Fibroblast of mammary gland (primary cell): ENCODE measurements around the gene RPL10.

Source experiments
- DNase-seq: peaks from one replicate; pipeline ENCODE4 v3.0.0-alpha.2; 2010; ENCODE audit warnings: low read depth
- H3K4me3 ChIP-seq: 2 replicates; pipeline ENCODE4 v1.5.1; 2011; ENCODE audit warnings: low read depth, mild to moderate bottlenecking, low read length, moderate library complexity; ENCODE audit not compliant: control insufficient read depth
- TF ChIP-seq, protein P1 (sequence below): conservative IDR thresholded peaks from 2 replicates; pipeline ENCODE4 v1.5.1; 2011; ENCODE audit warnings: low read depth, low read length, inconsistent platforms; ENCODE audit not compliant: control insufficient read depth, insufficient read depth

RPL10 gene

GRCh38 chrX:154378059-154378798 lies 19.9 kb upstream of the RPL10 start:
- peak overlapping the region; percentile 22 for H3K4me3 ChIP-seq
- TF ChIP-seq, protein P1, sequence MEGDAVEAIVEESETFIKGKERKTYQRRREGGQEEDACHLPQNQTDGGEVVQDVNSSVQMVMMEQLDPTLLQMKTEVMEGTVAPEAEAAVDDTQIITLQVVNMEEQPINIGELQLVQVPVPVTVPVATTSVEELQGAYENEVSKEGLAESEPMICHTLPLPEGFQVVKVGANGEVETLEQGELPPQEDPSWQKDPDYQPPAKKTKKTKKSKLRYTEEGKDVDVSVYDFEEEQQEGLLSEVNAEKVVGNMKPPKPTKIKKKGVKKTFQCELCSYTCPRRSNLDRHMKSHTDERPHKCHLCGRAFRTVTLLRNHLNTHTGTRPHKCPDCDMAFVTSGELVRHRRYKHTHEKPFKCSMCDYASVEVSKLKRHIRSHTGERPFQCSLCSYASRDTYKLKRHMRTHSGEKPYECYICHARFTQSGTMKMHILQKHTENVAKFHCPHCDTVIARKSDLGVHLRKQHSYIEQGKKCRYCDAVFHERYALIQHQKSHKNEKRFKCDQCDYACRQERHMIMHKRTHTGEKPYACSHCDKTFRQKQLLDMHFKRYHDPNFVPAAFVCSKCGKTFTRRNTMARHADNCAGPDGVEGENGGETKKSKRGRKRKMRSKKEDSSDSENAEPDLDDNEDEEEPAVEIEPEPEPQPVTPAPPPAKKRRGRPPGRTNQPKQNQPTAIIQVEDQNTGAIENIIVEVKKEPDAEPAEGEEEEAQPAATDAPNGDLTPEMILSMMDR = no peak
- DNase-seq = peak; percentile 48

GRCh38 chrX:154378799-154379568 lies 19.2 kb upstream of the RPL10 start, which contains the start of gene EMD:
Gene EMD (plus strand): TSS chrX:154379295. CDS start chrX:154379485, 190 bp downstream.
- peak; percentile 95 for DNase-seq

DNA sequence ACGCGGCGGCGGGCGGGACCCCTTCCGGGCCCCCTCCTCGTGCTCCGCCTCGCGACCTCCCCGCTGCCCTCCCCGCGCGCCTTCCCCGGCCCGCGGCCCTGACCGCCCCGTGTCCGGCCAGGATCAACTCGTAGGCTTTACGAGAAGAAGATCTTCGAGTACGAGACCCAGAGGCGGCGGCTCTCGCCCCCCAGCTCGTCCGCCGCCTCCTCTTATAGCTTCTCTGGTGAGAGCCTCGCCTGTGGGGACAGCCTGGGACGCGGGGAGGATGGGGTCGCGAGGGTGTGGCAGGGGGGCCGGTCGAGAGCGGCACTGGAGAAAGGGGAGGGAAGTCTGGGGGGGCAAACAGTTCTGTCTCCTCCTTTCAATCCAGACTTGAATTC lies 18.6 kb upstream of the RPL10 start:
- peak overlapping the region; percentile 71 for H3K4me3 ChIP-seq
- TF ChIP-seq, protein P1 = no peak
- no peak for DNase-seq

More at GRCh38 chrX:154378799-154379568, 19.2 kb upstream of the RPL10 start, which contains the start of gene EMD:
- TF ChIP-seq, protein P1 = no peak
- H3K4me3 ChIP-seq = peak within 1 kb of the TSS; percentile 71

DNA sequence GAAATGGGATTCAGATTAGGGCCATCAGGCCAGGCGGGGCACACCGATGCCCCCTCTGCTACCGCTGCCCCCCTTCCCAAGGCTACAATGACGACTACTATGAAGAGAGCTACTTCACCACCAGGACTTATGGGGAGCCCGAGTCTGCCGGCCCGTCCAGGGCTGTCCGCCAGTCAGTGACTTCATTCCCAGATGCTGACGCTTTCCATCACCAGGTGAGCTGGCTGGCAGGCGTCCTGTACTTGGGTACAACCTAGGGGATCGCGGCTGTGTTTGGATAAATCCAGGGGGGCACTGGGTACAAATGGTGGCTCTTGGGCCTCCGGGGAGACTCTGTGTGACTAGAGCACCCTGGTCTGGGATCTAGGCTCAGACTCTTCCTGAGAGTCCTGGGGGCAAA lies 18.0 kb upstream of the RPL10 start:
- H3K4me3 ChIP-seq = peak overlapping the region; percentile 71
- TF ChIP-seq, protein P1 = no peak
- peak; percentile 40 for DNase-seq

GRCh38 chrX:154380787-154381186 lies 17.4 kb upstream of the RPL10 start:
- TF ChIP-seq, protein P1 = no peak
- DNase-seq = no peak
- peak overlapping the region; percentile 71 for H3K4me3 ChIP-seq

- no peak overlapping the region for H3K4me3 ChIP-seq
- DNase-seq = no peak
- TF ChIP-seq, protein P1 = no peak
Measured at GRCh38 chrX:154381271-154381670, 16.9 kb upstream of the RPL10 start.
